Right lung (tissue), 5 donors: Measurements from ENCODE around the gene OR2A2. TPM values are rescaled to one million over a fixed set of nuclear protein-coding genes. Genes with fewer than 3 reads are reported as not detected.

Experiments used
- DNase-seq, 2 donors: peaks; one replicate each; pipeline ENCODE4 v3.0.0-alpha.2; 2013
- polyA plus RNA-seq, 5 donors: library from polyadenylated mRNA; unstranded; fragments of 120-200 nt; gene quantifications; one replicate each; pipeline versions ENCODE4 v1.2.1 to v1.2.3, GENCODE V29; 2013; ENCODE audit warnings: inconsistent platforms in 1 of 5, low replicate concordance in 1 of 5; ENCODE audit not compliant: insufficient read length in 5 of 5, insufficient read depth in 1 of 5

OR2A2 gene
- polyA plus RNA-seq, 5 donors = not detected

DNA sequence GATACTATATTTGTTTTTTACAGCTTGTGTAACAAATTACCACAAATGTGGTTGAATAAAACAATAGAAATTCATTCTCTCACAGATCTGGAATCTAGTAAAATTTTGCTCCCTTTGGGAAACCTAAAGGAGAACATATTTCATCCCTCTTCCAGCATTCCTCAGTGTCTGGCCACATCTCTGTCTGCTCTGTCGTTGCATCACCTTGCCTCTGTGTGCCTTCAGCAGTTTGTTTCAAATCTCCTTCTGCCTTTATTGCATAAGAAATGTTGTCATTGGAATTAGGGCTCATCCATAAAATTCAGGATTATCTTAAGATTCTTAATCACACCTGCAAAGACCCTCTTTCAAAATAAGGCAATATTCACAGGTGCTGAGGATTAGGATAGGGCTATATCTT lies 28.1 kb downstream of the OR2A2 start:
- no peak for DNase-seq

DNA sequence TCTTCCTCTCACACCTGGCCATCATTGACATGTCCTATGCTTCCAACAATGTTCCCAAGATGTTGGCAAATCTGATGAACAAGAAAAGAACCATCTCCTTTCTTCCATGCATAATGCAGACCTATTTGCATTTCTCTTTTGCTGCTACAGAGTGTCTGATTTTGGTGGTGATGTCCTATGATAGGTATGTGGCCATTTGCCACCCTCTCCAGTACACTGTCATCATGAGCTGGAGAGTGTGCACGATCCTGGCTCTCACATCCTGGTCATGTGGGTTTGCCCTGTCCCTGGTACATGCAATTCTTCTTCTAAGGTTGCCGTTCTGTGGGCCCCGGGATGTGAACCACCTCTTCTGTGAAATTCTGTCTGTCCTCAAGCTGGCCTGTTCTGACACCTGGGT lies 32.8 kb downstream of the OR2A2 start:
- DNase-seq = no peak

DNA sequence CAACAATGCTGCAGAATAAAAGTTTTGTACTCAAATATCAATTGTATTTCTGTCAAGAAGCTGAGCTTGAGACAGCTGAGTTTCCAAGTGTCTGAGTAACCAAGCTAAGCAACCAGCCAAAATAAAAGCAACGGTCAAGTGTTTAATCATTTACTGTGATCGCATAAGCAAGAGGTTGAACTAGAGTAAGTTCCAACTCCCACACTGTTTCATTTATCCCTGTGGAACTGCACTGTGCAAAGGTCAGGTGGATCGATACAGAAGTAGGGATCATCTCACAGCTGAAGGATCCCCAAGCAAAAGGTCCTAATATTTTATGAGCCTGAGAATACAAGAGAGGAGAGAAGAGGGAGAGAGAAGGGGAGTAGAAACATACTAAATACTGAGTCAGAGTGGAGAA lies 35.0 kb downstream of the OR2A2 start:
- DNase-seq = no peak

DNA sequence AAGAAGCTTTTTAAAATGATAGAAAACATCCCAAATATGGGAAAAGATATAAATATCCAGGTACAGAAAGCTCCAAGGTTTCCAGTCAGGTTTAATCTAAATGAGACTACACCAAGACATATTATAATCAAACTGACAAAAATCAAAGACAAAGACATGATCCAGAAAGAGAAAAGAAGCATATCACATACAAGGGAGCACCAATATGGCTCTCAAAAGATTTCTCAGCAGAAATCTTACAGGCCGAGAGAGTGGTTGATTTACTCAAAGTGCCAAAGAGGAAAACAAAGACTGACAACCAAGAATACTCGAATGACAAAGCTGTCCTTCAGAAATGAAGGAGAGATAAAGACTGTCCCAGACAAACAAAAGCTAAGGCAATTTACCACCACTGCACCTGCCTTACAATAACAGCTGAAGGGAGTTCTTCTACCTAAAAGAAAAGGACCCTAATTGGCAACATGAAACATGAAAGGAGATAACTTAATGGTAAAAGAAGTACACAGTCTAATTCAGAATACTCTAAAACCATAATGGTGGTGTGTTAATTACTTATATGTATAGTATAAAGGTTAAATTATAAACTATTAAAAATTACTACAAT lies 38.9 kb downstream of the OR2A2 start:
- DNase-seq = no peak

DNA sequence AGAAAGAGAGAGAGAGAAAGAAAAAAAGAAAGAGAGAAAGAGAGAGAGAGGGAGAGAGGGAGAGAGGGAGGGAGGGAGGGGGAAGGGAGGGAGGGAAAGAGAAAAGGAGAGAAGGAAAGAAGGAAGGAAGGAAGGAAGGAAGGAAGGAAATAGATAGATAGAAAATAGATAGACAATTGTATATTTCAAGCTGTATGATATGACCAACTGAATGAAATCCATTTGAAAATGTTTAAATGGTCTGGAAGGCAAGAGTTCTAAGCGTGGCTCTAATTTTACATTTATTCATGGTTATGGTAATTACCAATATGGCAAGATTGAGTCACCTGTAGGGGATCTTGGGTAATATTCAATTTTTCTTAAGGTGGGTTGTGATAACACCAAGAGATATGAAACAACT lies 49.5 kb downstream of the OR2A2 start:
- DNase-seq = no peak

Other genes starting within 250 kb of the OR2A2 start
- gene TCAF1, start 207.4 kb upstream of the OR2A2 start, polyA plus RNA-seq = 100 to 1,000 TPM in 3 of 5 donors, 10 to 100 TPM in 2; 78.5 to 115 (median 103) TPM
- not detected for gene OR2F2, start 174.3 kb upstream of the OR2A2 start, polyA plus RNA-seq
- gene OR2F1, start 154.7 kb upstream of the OR2A2 start, polyA plus RNA-seq = under 1 TPM in 1 of 5 donors, not detected in 4; 0.08 TPM
- gene OR6B1, start 109.3 kb upstream of the OR2A2 start, polyA plus RNA-seq = under 1 TPM in 1 of 5 donors, not detected in 4; 0.03 TPM
- gene OR2A5, start 60.6 kb upstream of the OR2A2 start, polyA plus RNA-seq = under 1 TPM; 0.05 to 0.26 (median 0.15) TPM
- under 1 TPM in 2 of 5 donors, not detected in 3; 0.06 to 0.12 TPM for gene OR2A25, start 39.8 kb upstream of the OR2A2 start, polyA plus RNA-seq
- under 1 TPM in 3 of 5 donors, not detected in 2; 0.03 to 0.09 (median 0.04) TPM for gene OR2A12, start 23.3 kb upstream of the OR2A2 start, polyA plus RNA-seq
- gene OR2A14, start 13.6 kb downstream of the OR2A2 start, polyA plus RNA-seq = under 1 TPM in 1 of 5 donors, not detected in 4; 0.08 TPM
- gene CTAGE4, start 73.9 kb downstream of the OR2A2 start, polyA plus RNA-seq = 10 to 100 TPM in 1 of 5 donors, 1 to 10 TPM in 4; 1.3 to 19.4 (median 7.2) TPM
- gene ARHGEF35, start 86.2 kb downstream of the OR2A2 start, polyA plus RNA-seq = 10 to 100 TPM in 4 of 5 donors, 1 to 10 TPM in 1; 9.0 to 17.7 (median 15.8) TPM
- gene OR2A42, start 130.0 kb downstream of the OR2A2 start, polyA plus RNA-seq = 1 to 10 TPM; 1.9 to 5.2 (median 2.4) TPM
- 10 to 100 TPM in 4 of 5 donors, 1 to 10 TPM in 1; 9.3 to 26.0 (median 13.8) TPM for gene OR2A7, start 155.2 kb downstream of the OR2A2 start, polyA plus RNA-seq
- 1 to 10 TPM; 3.8 to 9.6 (median 5.8) TPM for gene CTAGE8, start 159.7 kb downstream of the OR2A2 start, polyA plus RNA-seq
- gene OR2A1, start 202.8 kb downstream of the OR2A2 start, polyA plus RNA-seq = 1 to 10 TPM in 4 of 5 donors, under 1 TPM in 1; 0.67 to 1.5 (median 1.4) TPM
- 10 to 100 TPM; 10.6 to 30.5 (median 20.3) TPM for gene ARHGEF5, start 245.8 kb downstream of the OR2A2 start, polyA plus RNA-seq